NT2/D1 (cell line): Measurements from ENCODE around the gene CRNN.

Experiments
- DNase-seq: peaks from one replicate; pipeline ENCODE4 v3.0.0-alpha.2; 2011; ENCODE audit warnings: low read depth, low spot score
- H3K27me3 ChIP-seq: 2 replicates; pipeline ENCODE4 v1.6.0; 2011; ENCODE audit warnings: mild to moderate bottlenecking; ENCODE audit not compliant: insufficient read length, insufficient read depth
- H3K36me3 ChIP-seq: 2 replicates; pipeline ENCODE4 v1.6.1; 2011; ENCODE audit warnings: mild to moderate bottlenecking, low read length, mixed read lengths; ENCODE audit not compliant: insufficient read depth, insufficient read length
- H3K4me1 ChIP-seq: 2 replicates; pipeline ENCODE4 v1.5.1; 2011; ENCODE audit not compliant: insufficient read depth, insufficient read length
- H3K4me3 ChIP-seq: 2 replicates; pipeline ENCODE4 v1.5.1; 2011; ENCODE audit warnings: low read depth; ENCODE audit not compliant: insufficient read length
- H3K9ac ChIP-seq: 2 replicates; pipeline ENCODE4 v1.6.0; 2011; ENCODE audit warnings: low read depth; ENCODE audit not compliant: insufficient read length
- H3K9me3 ChIP-seq: 2 replicates; pipeline ENCODE4 v1.5.1; 2011; ENCODE audit warnings: mild to moderate bottlenecking, low read length; ENCODE audit not compliant: insufficient read depth
- SUZ12 ChIP-seq: IDR thresholded peaks from 2 replicates; pipeline ENCODE4 v1.6.1; 2011; ENCODE audit not compliant: insufficient read length, insufficient read depth; ENCODE audit errors: extremely low read depth
- YY1 ChIP-seq: IDR thresholded peaks from 2 replicates; pipeline ENCODE4 v1.6.1; 2011; ENCODE audit not compliant: insufficient read length, insufficient read depth
- ZNF274 ChIP-seq: IDR thresholded peaks from 2 replicates; pipeline ENCODE4 v1.6.1; 2011; ENCODE audit warnings: mild to moderate bottlenecking, low read depth, low read length

The CRNN gene

DNA sequence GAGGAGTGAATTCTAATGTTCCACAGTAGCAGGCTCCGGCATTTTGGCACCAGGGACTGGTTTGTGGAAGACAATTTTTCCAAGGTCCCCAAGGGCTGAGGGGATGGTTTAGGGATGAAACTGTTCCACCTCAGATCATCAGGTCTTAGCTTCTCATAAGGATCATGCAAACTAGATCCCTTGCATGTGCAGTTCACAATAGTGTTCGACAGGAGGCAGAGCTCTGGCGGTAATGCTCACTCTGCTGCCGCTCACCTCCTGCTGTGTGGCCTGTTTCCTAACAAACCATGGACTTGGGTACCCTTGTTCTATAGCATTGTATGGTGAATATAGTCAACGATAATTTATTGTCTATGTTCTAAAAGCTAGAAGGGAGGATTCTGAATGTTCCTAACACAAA lies 16.6 kb downstream of the CRNN start:
- H3K27me3 ChIP-seq: no peaks in the 10 kb centered on the region
- DNase-seq: no peak

DNA sequence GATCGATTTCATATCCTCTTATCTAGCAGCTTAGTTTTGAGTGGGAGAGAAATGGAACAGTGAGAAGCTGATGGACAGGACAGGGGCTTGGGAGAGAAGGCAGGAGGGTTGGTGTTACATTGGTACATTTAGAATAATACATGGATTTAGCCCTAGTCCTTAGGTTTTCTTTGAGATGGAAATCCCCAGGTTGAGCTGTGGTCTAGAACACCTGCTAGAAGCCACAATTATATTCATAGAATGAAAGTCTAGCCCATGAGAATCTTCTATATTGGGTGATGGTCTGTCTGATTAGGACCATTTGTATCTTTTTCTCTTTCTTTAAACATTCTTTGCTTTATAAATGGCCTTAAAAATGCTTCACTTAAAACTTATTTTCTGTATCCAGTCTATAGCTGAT lies 19.9 kb downstream of the CRNN start:
- H3K27me3 ChIP-seq: no peaks in the 10 kb centered on the region

More for the DNA sequence above, 16.6 kb downstream of the CRNN start:
- no peaks in the 10 kb centered on the region for H3K4me1 ChIP-seq
- no peak overlapping the region for H3K4me3 ChIP-seq
- H3K9ac ChIP-seq: no peak overlapping the region
- no peaks in the 10 kb centered on the region for H3K9me3 ChIP-seq
- TF ChIP-seq YY1: no peak
- TF ChIP-seq ZNF274: no peak
- no peak for TF ChIP-seq SUZ12
- H3K36me3 ChIP-seq: no peaks in the 10 kb centered on the region

DNA sequence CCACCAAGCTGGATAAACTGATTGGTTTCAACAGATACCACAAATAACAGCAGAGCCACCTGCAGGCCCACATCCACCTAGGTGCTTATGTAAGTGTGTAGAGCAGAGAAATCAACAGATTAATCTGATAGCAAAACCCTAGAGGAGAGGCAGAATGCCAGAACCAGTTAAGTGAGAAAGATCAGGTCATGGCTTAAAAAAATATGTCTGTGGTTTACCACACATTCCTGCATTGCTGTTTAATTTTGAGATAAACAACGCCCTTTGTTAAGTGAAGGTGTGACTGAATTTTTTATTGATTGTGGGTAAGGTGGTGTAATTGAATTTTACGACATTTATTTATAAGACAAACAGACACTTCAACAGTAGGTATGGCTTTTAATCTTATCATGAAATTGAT lies 21.2 kb downstream of the CRNN start:
- Histone ChIP-seq H3K9ac (no peak overlapping the region), H3K4me3 (no peak overlapping the region), H3K27me3 (no peaks in the 10 kb centered on the region), H3K9me3 (no peaks in the 10 kb centered on the region), H3K36me3 (no peaks in the 10 kb centered on the region), H3K4me1 (no peaks in the 10 kb centered on the region)
- DNase-seq: no peak
- TF ChIP-seq YY1: no peak
- TF ChIP-seq ZNF274: no peak
- TF ChIP-seq SUZ12: no peak

More for the DNA sequence above, 19.9 kb downstream of the CRNN start:
- TF ChIP-seq YY1 (no peak), SUZ12 (no peak), ZNF274 (no peak)
- Histone ChIP-seq H3K4me1 (no peaks in the 10 kb centered on the region), H3K9me3 (no peaks in the 10 kb centered on the region), H3K9ac (no peak overlapping the region), H3K4me3 (no peak overlapping the region), H3K36me3 (no peaks in the 10 kb centered on the region)
- no peak for DNase-seq

DNA sequence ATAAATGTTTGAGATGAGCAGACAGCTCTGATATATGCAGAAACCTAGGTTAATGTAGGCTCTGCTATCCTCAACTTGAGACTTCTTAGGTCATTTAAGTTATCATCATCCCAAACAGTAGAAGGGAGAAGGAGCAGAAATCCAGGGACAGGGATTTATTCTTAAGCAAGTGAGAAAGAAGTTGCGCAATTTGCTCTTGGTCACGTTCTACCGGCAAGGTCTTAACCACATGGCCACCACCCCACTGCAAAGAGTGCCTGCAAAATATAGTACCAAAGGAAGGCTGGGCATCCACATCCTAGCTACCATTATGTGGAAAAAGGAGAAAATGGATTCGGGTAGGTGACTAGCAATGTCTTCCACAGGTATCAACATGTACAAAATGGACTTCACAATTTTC lies 25.2 kb downstream of the CRNN start:
- Histone ChIP-seq H3K27me3 (no peaks in the 10 kb centered on the region), H3K9me3 (no peaks in the 10 kb centered on the region), H3K9ac (no peak overlapping the region), H3K4me1 (no peaks in the 10 kb centered on the region), H3K36me3 (no peaks in the 10 kb centered on the region), H3K4me3 (no peak overlapping the region)
- TF ChIP-seq SUZ12 (no peak), ZNF274 (no peak)
- no peak for DNase-seq

DNA sequence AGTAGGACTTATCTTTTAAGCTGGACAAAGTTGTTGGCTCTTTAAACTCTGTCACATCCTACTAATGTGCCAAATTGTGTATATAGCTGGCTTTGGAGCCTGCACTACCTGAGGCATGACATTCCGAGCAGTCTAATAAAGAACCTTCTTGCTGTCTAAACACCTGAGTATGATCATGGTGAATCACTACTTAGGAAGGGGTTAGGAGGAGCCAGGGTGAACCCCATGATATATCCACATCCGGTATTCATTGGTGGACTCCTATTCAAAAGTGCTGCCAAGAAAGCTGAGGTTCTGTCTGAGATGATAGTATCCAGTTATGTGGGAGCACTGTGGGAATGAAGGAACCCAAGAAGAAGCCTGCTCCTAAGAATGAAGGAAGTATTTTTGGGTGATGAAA lies 27.1 kb downstream of the CRNN start:
- H3K27me3 ChIP-seq: no peaks in the 10 kb centered on the region
- TF ChIP-seq ZNF274 (no peak), YY1 (no peak), SUZ12 (no peak)
- no peaks in the 10 kb centered on the region for H3K36me3 ChIP-seq
- no peaks in the 10 kb centered on the region for H3K4me1 ChIP-seq
- no peak for DNase-seq
- no peak overlapping the region for H3K4me3 ChIP-seq
- no peaks in the 10 kb centered on the region for H3K9me3 ChIP-seq
- H3K9ac ChIP-seq: no peak overlapping the region

DNA sequence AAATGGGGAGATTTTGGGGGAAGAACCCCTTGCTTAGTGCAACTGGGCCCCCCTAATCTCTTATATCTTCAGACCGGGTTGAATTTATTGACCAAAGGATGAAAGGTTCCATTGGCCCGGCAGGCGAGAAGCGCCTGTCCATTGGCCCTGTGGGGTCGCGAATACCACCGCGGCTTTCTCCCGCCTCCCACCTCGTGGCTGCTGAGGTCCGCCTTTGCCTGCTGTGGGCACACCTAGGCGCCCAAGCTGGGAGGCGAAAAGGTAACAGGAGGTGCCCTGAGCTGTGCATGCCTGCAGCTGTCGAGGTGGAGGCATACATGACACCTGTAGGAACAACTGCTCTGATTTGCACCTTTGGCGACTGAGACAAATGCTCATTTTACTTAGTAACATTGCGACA lies 33.1 kb downstream of the CRNN start:
- no peak for DNase-seq
- Histone ChIP-seq H3K36me3 (no peaks in the 10 kb centered on the region), H3K27me3 (no peaks in the 10 kb centered on the region), H3K9me3 (no peaks in the 10 kb centered on the region), H3K9ac (no peak overlapping the region), H3K4me1 (no peaks in the 10 kb centered on the region), H3K4me3 (no peak overlapping the region)
- TF ChIP-seq ZNF274: no peak
- no peak for TF ChIP-seq SUZ12
- TF ChIP-seq YY1: no peak

DNA sequence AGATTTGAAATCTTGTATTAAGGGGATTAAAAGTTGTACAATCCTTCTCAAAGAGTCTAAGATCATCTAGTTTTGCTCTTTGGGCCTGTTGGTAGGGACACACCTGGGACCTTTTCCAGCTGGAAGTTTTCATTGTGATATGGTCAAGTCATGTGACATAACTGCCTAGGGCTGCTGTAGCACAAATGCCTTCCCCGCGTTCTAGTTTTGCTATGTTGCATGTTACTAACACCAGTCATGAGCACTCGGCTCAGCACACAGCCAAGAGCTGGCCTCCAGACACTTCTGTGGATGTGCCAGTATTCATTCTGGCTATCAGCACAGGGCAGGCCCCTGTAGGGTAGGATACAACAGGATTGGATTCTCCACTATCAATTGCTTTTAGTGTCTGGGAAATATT lies 39.6 kb downstream of the CRNN start:
- Histone ChIP-seq H3K9me3 (peaks cover 3% of the 10 kb centered on the region; the same call in 1 of the 2 replicates), H3K27me3 (no peaks in the 10 kb centered on the region), H3K9ac (no peak overlapping the region), H3K4me3 (no peak overlapping the region), H3K4me1 (no peaks in the 10 kb centered on the region), H3K36me3 (no peaks in the 10 kb centered on the region)
- DNase-seq: no peak
- no peak for TF ChIP-seq ZNF274
- no peak for TF ChIP-seq SUZ12
- TF ChIP-seq YY1: no peak

DNA sequence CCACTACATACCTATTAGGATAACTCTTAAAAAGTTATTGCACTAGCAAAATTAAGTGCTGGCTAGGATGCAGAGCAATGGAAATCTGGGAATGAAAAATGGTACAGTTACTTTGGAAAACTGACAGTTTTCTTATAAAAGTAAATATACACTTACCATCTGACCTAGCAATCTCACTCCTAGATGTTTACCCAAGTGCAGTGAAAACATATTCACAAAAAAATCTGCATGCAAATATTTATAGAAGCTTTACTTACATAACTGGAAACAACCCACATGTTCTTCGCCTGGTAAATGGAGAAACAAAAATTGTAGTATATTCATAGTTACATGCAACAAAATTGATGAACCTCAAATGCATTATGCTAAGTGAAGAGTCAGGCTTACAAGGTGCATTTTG lies 41.4 kb downstream of the CRNN start:
- H3K4me3 ChIP-seq: no peak overlapping the region
- no peaks in the 10 kb centered on the region for H3K27me3 ChIP-seq
- DNase-seq: no peak
- peaks cover 10% of the 10 kb centered on the region; the same call in 1 of the 2 replicates for H3K9me3 ChIP-seq
- no peak overlapping the region for H3K9ac ChIP-seq
- no peak for TF ChIP-seq ZNF274
- TF ChIP-seq SUZ12: no peak
- TF ChIP-seq YY1: no peak
- no peaks in the 10 kb centered on the region for H3K4me1 ChIP-seq
- H3K36me3 ChIP-seq: no peaks in the 10 kb centered on the region
